Measurements from ENCODE around the gene YIPF3. TPM values are rescaled to one million over a fixed set of nuclear protein-coding genes. Genes with fewer than 3 reads are reported as not detected.

YIPF3 gene
- total RNA-seq, 4 donors from 2014 or later = 55.6 to 97.9 (median 73.5) TPM

DNA sequence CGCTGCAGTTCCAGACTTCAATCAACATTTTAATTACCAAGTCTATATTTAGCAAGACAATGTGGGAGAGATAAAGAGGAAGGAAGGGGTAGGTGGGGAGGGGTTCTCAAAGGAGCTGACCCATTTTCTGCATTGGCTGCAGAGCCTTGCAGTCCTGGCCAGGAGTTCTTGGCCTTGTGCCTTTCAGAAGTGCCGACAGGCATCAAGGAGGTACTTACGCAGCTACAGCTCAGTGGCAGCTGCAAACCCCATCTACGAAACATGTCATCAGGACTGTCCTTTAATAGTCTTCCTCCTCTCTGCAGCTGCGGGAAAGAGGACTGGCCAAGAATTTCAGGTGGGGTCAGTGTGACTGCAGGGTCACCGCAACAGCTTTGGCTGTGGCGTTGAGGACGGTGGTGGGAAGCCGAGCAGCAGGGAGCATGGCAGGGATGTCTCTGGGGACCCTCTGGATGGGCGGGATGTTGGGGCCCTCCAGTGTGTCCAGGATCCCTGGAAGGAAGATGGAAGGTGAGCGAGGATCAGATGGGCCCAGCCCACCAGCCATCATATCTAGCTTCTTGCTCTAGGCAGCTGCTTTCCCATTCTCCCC lies 4.8 kb downstream of the YIPF3 start:
- H3K27me3 ChIP-seq = peaks cover 4 to 7% (median 6%) of the 10 kb centered on the region in 3 donors
- TF ChIP-seq POLR2A (IDR thresholded peaks at IDR 0.05) = no peak
- TF ChIP-seq, protein P1, sequence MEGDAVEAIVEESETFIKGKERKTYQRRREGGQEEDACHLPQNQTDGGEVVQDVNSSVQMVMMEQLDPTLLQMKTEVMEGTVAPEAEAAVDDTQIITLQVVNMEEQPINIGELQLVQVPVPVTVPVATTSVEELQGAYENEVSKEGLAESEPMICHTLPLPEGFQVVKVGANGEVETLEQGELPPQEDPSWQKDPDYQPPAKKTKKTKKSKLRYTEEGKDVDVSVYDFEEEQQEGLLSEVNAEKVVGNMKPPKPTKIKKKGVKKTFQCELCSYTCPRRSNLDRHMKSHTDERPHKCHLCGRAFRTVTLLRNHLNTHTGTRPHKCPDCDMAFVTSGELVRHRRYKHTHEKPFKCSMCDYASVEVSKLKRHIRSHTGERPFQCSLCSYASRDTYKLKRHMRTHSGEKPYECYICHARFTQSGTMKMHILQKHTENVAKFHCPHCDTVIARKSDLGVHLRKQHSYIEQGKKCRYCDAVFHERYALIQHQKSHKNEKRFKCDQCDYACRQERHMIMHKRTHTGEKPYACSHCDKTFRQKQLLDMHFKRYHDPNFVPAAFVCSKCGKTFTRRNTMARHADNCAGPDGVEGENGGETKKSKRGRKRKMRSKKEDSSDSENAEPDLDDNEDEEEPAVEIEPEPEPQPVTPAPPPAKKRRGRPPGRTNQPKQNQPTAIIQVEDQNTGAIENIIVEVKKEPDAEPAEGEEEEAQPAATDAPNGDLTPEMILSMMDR (IDR thresholded peaks at IDR 0.05 in 4 of 5, conservative IDR thresholded peaks at IDR 0.05 in 1 of 5) = no peak
- DNase-seq (no peak), ATAC-seq (no peak)
- peaks cover 25 to 29% of the 10 kb centered on the region in 2 donors for H3K4me1 ChIP-seq
- no peak overlapping the region for H3K4me3 ChIP-seq
- H3K36me3 ChIP-seq = peaks cover 0 to 49% of the 10 kb centered on the region in 2 donors
- intact Hi-C loops (cut with DNase I; ENCODE audit: low total_unique reads) = no loop called here
- H3K9me3 ChIP-seq = no peaks in the 10 kb centered on the region
- H3K27ac ChIP-seq = no peak overlapping the region
- in situ Hi-C loops (cut with MboI; ENCODE audit: low sequenced_read_pairs in 4 of 4) = loop anchor here in 1 of 4 donors (25.0 kb wide), 1 partner anchor 275 kb away; the partner anchor contains the start of genes DNPH1 and TTBK1

DNA sequence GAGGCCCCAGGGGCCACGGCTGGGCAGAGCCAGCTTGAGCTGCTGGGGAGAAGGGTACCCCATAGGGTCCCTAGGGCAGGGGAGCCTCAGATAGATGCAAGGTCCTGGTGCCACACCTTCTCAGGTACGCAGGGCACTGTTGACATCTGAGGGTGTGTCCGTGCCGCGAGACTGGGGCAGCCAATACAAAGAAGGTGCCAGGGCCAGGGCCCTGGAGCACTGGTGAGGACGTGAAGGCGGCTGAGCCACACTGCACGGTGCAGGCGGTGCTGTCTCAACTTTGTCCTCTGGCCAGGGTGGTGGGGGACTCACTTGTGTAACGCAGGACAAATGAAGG lies 5.9 kb downstream of the YIPF3 start:
- Histone ChIP-seq H3K9me3 (no peaks in the 10 kb centered on the region), H3K4me1 (peaks cover 21 to 26% of the 10 kb centered on the region in 2 donors), H3K36me3 (peaks cover 0 to 50% of the 10 kb centered on the region in 2 donors), H3K27me3 (peaks cover 4 to 7% (median 6%) of the 10 kb centered on the region in 3 donors), H3K4me3 (peak overlapping the region in 3 of 4 donors; percentile 59 to 75 (median 71)), H3K27ac (peak overlapping the region in 3 of 4 donors; percentile 10 to 53 (median 16))
- ATAC-seq (no peak), DNase-seq (no peak)
- TF ChIP-seq POLR2A (IDR thresholded peaks at IDR 0.05) = no peak
- TF ChIP-seq, protein P1 (IDR thresholded peaks at IDR 0.05 in 4 of 5, conservative IDR thresholded peaks at IDR 0.05 in 1 of 5) = no peak
- in situ Hi-C loops (cut with MboI; ENCODE audit: low sequenced_read_pairs in 4 of 4) = loop anchor here in 1 of 4 donors (25.0 kb wide), 1 partner anchor 273 kb away; the partner anchor contains the start of genes DNPH1 and TTBK1
- intact Hi-C loops (cut with DNase I; ENCODE audit: low total_unique reads) = no loop called here

DNA sequence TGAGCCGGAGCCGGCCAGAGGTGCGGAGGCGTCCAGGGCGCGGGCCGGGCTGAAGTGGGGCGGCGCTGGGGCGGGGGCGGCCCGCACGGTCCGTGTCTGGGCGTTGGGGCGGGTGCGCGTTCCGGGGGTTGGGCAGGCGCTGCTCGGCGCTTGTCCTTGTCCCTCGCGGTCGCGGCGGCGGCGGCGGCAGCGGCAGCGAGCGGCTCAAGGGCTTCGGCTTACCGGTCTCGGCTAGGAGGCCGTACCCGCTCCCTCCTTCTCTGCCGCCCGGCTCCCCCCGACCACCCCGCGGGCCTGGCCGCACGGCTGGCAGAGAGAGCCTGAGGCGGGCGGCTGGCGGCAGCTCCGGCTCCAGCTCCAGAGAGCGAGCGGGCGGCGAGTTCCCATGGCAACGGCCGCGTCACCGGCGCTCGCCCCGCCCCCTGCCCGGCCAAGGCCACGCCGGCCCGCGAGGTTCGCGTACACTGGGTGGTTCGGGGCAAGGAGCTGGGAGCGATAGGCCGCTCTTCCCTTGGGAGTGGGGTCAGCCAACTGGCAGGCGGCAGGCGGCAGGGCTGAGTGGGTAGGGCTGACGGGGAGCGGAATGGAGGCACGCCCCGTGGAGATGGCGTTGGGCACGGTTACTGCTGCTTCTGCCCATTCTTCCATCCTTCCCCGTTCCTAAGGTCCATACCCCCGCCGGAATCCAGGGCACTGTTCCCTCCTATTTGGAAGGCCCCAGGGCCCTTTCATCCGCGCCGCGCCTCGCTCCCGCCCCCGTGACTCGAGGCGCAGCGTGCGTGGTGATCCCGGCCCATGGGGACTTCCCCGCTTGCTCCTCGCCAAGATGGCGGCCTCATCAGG lies 6.5 kb downstream of the YIPF3 start, which contains the start of gene LRRC73:
LRRC73 (minus strand) TSS at position 363 of the 843 bp plus-strand sequence. CDS start 561 bp downstream, outside the sequence.
- TF ChIP-seq, protein P1 (IDR thresholded peaks at IDR 0.05 in 4 of 5, conservative IDR thresholded peaks at IDR 0.05 in 1 of 5) = no peak
- peak in 1 of 2 donors; percentile 14 for TF ChIP-seq POLR2A (IDR thresholded peaks at IDR 0.05)
- intact Hi-C loops (cut with DNase I; ENCODE audit: low total_unique reads) = loop anchor here (5.0 kb wide), 1 partner anchor 143 kb away; the partner anchor contains the start of gene ZNF318
- H3K27ac ChIP-seq = peak within 1 kb of the TSS in 3 of 4 donors; percentile 10 to 53 (median 16)

DNA sequence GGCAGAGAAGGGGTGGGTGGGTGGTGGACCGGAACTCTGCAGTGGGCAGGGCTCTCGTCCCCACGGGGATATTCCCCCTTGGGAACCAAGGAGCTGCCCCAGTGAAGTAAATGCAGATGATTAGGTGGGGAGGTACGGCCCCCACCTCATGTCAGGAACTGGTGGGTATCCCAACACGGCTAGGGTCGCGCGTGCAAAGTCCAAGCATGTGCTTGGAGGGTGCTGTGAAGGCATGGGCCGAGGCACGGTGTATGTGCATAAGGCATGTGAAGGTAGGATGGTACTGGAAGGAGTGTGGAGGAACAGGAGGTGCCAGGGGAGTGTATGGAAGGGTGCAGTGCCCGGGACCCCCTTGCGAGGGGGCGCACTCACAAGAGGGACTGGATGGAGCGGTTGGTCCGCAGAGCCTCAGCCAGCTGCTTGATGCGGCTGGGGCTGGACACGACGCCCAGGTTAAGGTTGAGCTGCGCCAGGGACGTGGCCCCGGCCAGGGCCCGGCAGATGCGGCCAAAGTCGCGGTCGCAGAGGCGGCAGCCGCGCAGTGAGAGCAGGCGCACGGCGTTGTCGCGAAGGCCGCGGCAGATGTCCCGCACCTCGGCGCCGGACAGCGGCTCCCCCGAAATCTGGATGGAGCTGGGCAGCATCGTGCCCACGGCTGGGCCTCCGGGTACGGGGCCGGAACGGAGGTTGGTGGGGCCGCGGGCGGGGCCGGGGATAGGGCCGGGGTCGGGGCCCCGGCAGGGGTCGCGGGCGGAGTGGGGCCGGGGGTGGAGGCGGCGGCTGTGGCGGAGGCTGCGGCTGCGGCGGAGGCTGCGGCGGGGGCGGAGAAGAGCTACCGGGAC lies 7.4 kb downstream of the YIPF3 start:
- ATAC-seq = peak in 1 of 2 donors; percentile 8
- Histone ChIP-seq H3K27me3 (peaks cover 4 to 7% (median 6%) of the 10 kb centered on the region in 3 donors), H3K36me3 (peaks cover 0 to 49% of the 10 kb centered on the region in 2 donors), H3K4me1 (peaks cover 12 to 13% of the 10 kb centered on the region in 2 donors), H3K9me3 (no peaks in the 10 kb centered on the region), H3K4me3 (peak overlapping the region; percentile 59 to 89 (median 73)), H3K27ac (no peak overlapping the region)
- intact Hi-C loops (cut with DNase I; ENCODE audit: low total_unique reads) = loop anchor here (5.0 kb wide), 1 partner anchor 142 kb away; the partner anchor contains the start of gene ZNF318
- TF ChIP-seq, protein P1 (IDR thresholded peaks at IDR 0.05 in 4 of 5, conservative IDR thresholded peaks at IDR 0.05 in 1 of 5) = no peak
- no peak for TF ChIP-seq POLR2A (IDR thresholded peaks at IDR 0.05)
- DNase-seq = no peak
- in situ Hi-C loops (cut with MboI; ENCODE audit: low sequenced_read_pairs in 4 of 4) = loop anchor here in 3 of 4 donors (10.0 to 25.0 kb wide), 2 partner anchors 55 to 272 kb away; partner anchors contain the start of genes DLK2 (in 2 of the 3), DNPH1 (in 1 of the 3) and TTBK1 (in 1 of the 3)

More for the DNA sequence above, 6.5 kb downstream of the YIPF3 start, which contains the start of gene LRRC73:
- peaks cover 0 to 50% of the 10 kb centered on the region in 2 donors for H3K36me3 ChIP-seq
- DNase-seq = peak; percentile 61 to 75
- peak within 1 kb of the TSS; percentile 59 to 89 (median 73) for H3K4me3 ChIP-seq
- peaks cover 4 to 7% (median 6%) of the 10 kb centered on the region in 3 donors for H3K27me3 ChIP-seq
- in situ Hi-C loops (cut with MboI; ENCODE audit: low sequenced_read_pairs in 4 of 4) = loop anchor here in 3 of 4 donors (10.0 to 25.0 kb wide), 2 partner anchors 55 to 273 kb away; partner anchors contain the start of genes DLK2 (in 2 of the 3), DNPH1 (in 1 of the 3) and TTBK1 (in 1 of the 3)
- peak; percentile 77 to 80 for ATAC-seq
- H3K9me3 ChIP-seq = no peaks in the 10 kb centered on the region
- peaks cover 15 to 20% of the 10 kb centered on the region in 2 donors for H3K4me1 ChIP-seq

All from gastrocnemius medialis (tissue), 4 donors.